Neuron (in vitro differentiated cells): ENCODE data around the gene PLPP4.

Experiments used
- H2AFZ ChIP-seq: one replicate; pipeline ENCODE4 v1.6.1; 2013; ENCODE audit warnings: low read depth, mild to moderate bottlenecking, inconsistent platforms, low read length, moderate library complexity
- H3K27me3 ChIP-seq: one replicate; pipeline ENCODE4 v1.6.1; 2013; ENCODE audit warnings: low read length; ENCODE audit not compliant: insufficient read depth
- H3K36me3 ChIP-seq: one replicate; pipeline ENCODE4 v1.6.1; 2013; ENCODE audit warnings: low read length; ENCODE audit not compliant: insufficient read depth
- H3K4me1 ChIP-seq: one replicate; pipeline ENCODE4 v1.6.1; 2013; ENCODE audit warnings: low read length; ENCODE audit not compliant: insufficient read depth
- H3K4me3 ChIP-seq: 2 replicates; pipeline ENCODE4 v1.5.1; 2013; ENCODE audit warnings: mild to moderate bottlenecking, low read length, moderate library complexity
- H3K9me3 ChIP-seq: one replicate; pipeline ENCODE4 v1.6.1; 2013; ENCODE audit warnings: low read length

PLPP4 gene

GRCh38 chr10:120606051-120606764, 149.2 kb downstream of the PLPP4 start:
- Histone ChIP-seq H2AFZ (no peak overlapping the region), H3K9me3 (no peaks in the 10 kb centered on the region), H3K4me1 (no peaks in the 10 kb centered on the region), H3K36me3 (no peaks in the 10 kb centered on the region), H3K4me3 (no peak overlapping the region), H3K27me3 (no peaks in the 10 kb centered on the region)

- Histone ChIP-seq H3K27me3 (no peaks in the 10 kb centered on the region), H2AFZ (no peak overlapping the region), H3K9me3 (no peaks in the 10 kb centered on the region), H3K4me1 (no peaks in the 10 kb centered on the region), H3K4me3 (no peak overlapping the region), H3K36me3 (no peaks in the 10 kb centered on the region)
Observed at GRCh38 chr10:120607016-120607709, 150.1 kb downstream of the PLPP4 start.

GRCh38 chr10:120607710-120608703, 151.0 kb downstream of the PLPP4 start:
- Histone ChIP-seq H3K36me3 (no peaks in the 10 kb centered on the region), H3K9me3 (no peaks in the 10 kb centered on the region), H2AFZ (no peak overlapping the region), H3K27me3 (no peaks in the 10 kb centered on the region), H3K4me3 (no peak overlapping the region), H3K4me1 (no peaks in the 10 kb centered on the region)

GRCh38 chr10:120609006-120609405, 152.0 kb downstream of the PLPP4 start:
- Histone ChIP-seq H2AFZ (no peak overlapping the region), H3K27me3 (no peaks in the 10 kb centered on the region), H3K4me3 (no peak overlapping the region), H3K9me3 (no peaks in the 10 kb centered on the region), H3K36me3 (no peaks in the 10 kb centered on the region), H3K4me1 (no peaks in the 10 kb centered on the region)

- Histone ChIP-seq H2AFZ (no peak overlapping the region), H3K4me1 (no peaks in the 10 kb centered on the region), H3K9me3 (no peaks in the 10 kb centered on the region), H3K36me3 (no peaks in the 10 kb centered on the region), H3K27me3 (no peaks in the 10 kb centered on the region), H3K4me3 (no peak overlapping the region)
Observed at GRCh38 chr10:120610791-120611190, 153.8 kb downstream of the PLPP4 start.

- no peaks in the 10 kb centered on the region for H3K27me3 ChIP-seq
- no peaks in the 10 kb centered on the region for H3K4me1 ChIP-seq
- no peak overlapping the region for H3K4me3 ChIP-seq
- H2AFZ ChIP-seq = no peak overlapping the region
- H3K36me3 ChIP-seq = no peaks in the 10 kb centered on the region
- no peaks in the 10 kb centered on the region for H3K9me3 ChIP-seq
Observed at GRCh38 chr10:120612756-120613155, 155.7 kb downstream of the PLPP4 start.

- H3K4me1 ChIP-seq = no peaks in the 10 kb centered on the region
- no peaks in the 10 kb centered on the region for H3K36me3 ChIP-seq
- H3K9me3 ChIP-seq = no peaks in the 10 kb centered on the region
- H3K27me3 ChIP-seq = no peaks in the 10 kb centered on the region
- no peak overlapping the region for H3K4me3 ChIP-seq
- H2AFZ ChIP-seq = no peak overlapping the region
Observed at GRCh38 chr10:120613180-120613579, 156.2 kb downstream of the PLPP4 start.

- Histone ChIP-seq H2AFZ (no peak overlapping the region), H3K4me3 (no peak overlapping the region), H3K9me3 (no peaks in the 10 kb centered on the region), H3K27me3 (no peaks in the 10 kb centered on the region), H3K4me1 (no peaks in the 10 kb centered on the region), H3K36me3 (no peaks in the 10 kb centered on the region)
Observed at GRCh38 chr10:120614680-120615079, 157.7 kb downstream of the PLPP4 start.

GRCh38 chr10:120616311-120616911, 159.4 kb downstream of the PLPP4 start:
- Histone ChIP-seq H3K36me3 (no peaks in the 10 kb centered on the region), H3K4me3 (no peak overlapping the region), H3K4me1 (no peaks in the 10 kb centered on the region), H3K27me3 (no peaks in the 10 kb centered on the region), H2AFZ (no peak overlapping the region), H3K9me3 (no peaks in the 10 kb centered on the region)

- Histone ChIP-seq H2AFZ (no peak overlapping the region), H3K27me3 (no peaks in the 10 kb centered on the region), H3K9me3 (no peaks in the 10 kb centered on the region), H3K4me1 (no peaks in the 10 kb centered on the region), H3K4me3 (no peak overlapping the region), H3K36me3 (no peaks in the 10 kb centered on the region)
Observed at GRCh38 chr10:120628197-120628596, 171.2 kb downstream of the PLPP4 start.

- Histone ChIP-seq H2AFZ (no peak overlapping the region), H3K9me3 (no peaks in the 10 kb centered on the region), H3K4me3 (no peak overlapping the region)
Observed at GRCh38 chr10:120630266-120630665, 173.2 kb downstream of the PLPP4 start.

GRCh38 chr10:120632047-120632446, 175.0 kb downstream of the PLPP4 start:
- Histone ChIP-seq H3K36me3 (no peaks in the 10 kb centered on the region), H3K9me3 (no peaks in the 10 kb centered on the region), H3K4me1 (no peaks in the 10 kb centered on the region), H2AFZ (no peak overlapping the region), H3K27me3 (no peaks in the 10 kb centered on the region), H3K4me3 (no peak overlapping the region)

More at GRCh38 chr10:120630266-120630665, 173.2 kb downstream of the PLPP4 start:
- Histone ChIP-seq H3K36me3 (no peaks in the 10 kb centered on the region), H3K4me1 (no peaks in the 10 kb centered on the region), H3K27me3 (no peaks in the 10 kb centered on the region)
